GM19239 (cell line): ENCODE results near the gene DENND4C.
A peak's percentile ranks its signal among the peaks of the same experiment; 100 is the strongest.
"Not testable (repeated sequence)": the region's sequence is repeated elsewhere in the genome, so short reads cannot be mapped to it uniquely, and the experiment has no call there.

Source experiments
- DNase-seq: peaks from one replicate; pipeline ENCODE4 v3.0.0; 2011; ENCODE audit warnings: low spot score; ENCODE audit not compliant: insufficient read length
- FAIRE-seq: peaks from 2 replicates; lab custom pipeline; 2011; peaks lifted over from hg19 to GRCh38; lab: Jason Lieb, UNC

The DENND4C gene

GRCh38 chr9:19255821-19256220 lies 25.3 kb downstream of the DENND4C start:
- no peak for FAIRE-seq

DNA sequence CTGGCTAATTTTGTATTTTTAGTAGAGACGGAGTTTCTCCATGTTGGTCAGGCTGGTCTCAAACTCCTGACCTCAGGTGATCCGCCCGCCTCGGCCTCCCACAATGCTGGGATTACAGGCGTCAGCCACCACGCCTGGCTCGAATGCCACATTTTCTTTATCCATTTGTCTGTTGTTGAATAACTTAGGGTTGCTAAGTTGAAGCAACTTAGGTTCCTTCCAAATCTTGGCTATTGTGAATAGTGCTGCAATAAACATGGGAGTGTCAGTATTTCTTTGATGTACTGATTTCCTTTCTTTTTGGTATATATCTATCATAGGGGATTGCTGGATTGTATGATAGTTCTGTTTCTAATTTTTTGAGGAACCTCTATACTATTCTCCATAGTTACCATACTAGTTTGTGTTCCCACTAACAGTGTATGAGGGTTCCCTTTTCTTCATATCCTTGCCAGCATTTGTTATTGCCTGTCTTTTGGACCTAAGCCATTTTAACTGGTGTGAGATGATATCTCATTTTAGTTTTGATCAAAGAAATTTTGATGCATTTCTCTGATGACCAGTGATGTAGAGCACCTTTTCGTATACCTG lies 29.3 kb downstream of the DENND4C start:
- FAIRE-seq, DNase-seq: not testable (repeated sequence)

More at GRCh38 chr9:19255821-19256220, 25.3 kb downstream of the DENND4C start:
- DNase-seq: no peak

DNA sequence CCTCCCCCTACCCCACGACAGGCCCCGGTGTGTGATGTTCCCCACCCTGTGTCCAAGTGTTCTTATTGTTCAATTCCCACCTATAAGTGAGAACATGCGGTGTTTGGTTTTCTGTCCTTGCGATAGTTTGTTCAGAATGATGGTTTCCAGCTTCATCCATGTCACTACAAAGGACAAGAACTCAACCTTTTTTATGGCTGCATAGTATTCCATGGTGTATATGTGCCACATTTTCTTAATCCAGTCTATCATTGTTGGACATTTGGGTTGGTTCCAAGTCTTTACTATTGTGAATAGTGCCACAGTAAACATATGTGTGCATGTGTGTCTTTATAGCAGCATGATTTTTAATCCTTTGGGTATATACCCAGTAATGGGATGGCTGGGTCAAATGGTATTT lies 35.1 kb downstream of the DENND4C start:
- not testable (repeated sequence) for FAIRE-seq, DNase-seq

- FAIRE-seq, DNase-seq: not testable (repeated sequence)
Observed at GRCh38 chr9:19266778-19267384, 36.4 kb downstream of the DENND4C start.

GRCh38 chr9:19269582-19269981 lies 39.1 kb downstream of the DENND4C start:
- no peak for FAIRE-seq
- DNase-seq: no peak

DNA sequence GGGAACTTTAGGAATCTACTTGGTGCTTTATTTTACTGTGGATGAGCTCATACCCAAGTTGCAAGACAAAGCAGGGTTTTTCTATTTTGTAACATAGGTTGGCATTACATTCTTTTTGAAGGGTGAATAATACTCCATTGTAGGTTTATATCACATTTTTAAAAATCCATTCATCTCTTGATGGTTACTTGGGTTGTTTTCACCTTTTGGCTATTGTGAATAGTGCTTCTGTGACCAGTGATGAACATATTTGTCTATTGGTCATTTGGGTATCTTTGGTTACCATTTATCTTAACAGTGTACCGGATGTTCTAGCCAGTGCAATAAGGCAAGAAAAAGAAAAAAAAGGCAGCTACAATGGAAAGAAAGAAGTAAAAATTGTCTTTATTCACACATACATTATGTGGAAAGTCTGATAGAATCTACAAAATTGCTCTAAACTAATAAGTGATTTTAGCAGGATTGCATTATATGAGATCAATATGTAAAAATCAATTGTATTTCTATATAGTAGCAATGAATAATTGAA lies 40.0 kb downstream of the DENND4C start:
- FAIRE-seq: no peak
- no peak for DNase-seq

DNA sequence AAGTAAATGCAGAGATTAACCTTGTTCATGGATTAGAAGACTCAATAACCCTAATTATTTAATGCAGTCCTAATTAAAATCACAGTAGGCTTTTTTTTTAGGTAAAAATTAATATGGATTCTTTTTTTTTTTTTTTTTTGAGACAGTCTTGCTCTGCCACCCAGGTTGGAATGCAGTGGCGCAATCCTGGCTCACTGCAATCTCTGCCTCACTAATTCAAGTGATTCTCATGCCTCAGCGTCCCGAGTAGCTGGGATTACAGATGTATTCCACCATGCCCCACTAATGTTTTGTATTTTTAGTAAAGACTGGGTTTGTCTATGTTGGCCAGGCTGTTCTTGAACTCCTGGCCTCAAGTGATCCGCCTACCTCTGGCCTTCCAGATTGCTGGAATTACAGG lies 40.6 kb downstream of the DENND4C start:
- DNase-seq (no peak), FAIRE-seq (no peak)

DNA sequence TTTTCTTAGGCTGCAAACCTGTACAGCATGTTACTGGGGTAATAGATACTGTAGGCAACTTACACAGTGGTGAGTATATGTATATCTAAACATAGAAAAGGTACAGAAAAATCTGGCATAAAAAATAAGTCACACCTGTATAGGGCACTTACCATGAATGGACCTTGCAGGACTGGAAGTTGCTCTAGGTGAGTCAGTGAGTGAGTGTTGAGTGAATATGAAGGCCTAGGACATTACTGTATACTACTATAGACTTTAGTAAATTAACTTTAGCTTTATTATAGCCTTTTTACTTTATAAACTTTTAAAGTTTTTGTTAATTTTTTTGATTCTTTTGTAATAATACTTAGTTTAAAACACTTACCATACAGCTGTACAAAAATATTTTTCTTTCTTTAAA lies 51.3 kb downstream of the DENND4C start:
- DNase-seq (no peak), FAIRE-seq (no peak)

DNA sequence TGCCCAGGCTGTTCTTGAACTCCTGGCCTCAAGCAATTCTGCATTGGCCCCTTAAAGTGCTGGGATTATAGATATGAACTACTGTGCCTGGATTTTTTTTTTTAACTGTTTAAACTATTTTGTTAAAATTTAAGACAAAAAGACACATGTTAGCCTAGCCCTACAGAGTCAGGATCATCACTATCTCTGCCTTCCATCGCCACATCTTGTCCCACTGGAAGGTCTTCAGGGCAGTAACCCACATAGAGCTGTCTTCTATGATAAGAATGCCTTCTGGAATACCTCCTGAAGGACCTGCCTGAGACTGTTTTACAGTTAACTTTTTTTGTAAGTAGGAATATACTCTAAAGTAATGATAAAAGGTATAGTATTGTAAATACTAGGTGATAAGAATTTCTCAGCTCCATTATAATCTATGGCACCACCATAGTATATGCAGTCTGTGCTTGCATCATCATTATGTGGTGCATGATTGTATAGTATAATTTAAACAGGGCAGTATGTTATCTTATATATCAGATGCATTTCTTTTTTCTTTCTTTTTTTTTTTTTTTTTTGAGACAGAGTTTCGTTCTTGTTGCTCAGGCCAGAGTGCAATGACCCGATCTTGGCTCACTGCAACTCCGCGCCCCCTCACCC lies 52.7 kb downstream of the DENND4C start:
- DNase-seq (no peak), FAIRE-seq (no peak)

GRCh38 chr9:19284729-19285128 lies 54.2 kb downstream of the DENND4C start:
- DNase-seq: no peak
- no peak for FAIRE-seq

GRCh38 chr9:19286634-19287188 lies 56.2 kb downstream of the DENND4C start:
- FAIRE-seq (no peak), DNase-seq (no peak)

DNA sequence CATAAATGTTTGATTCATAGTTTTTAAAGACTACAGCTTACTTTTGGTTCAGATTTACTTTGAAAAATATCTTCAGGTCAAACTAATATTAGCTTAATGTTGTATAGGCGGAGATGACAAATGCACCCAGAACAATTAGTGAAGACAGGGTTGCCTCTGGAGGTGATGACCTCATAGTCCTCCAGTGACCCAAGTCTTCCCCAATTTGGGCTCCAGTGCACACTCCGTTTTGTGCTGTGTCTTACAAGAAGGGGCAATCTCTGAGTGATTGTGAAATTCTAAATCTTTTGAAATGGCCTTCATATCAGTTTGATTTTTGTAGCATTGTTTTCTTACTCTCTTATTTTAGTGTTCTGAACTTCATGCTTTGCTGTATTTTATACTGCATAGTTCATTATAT lies 57.6 kb downstream of the DENND4C start:
- FAIRE-seq (no peak), DNase-seq (no peak)

DNA sequence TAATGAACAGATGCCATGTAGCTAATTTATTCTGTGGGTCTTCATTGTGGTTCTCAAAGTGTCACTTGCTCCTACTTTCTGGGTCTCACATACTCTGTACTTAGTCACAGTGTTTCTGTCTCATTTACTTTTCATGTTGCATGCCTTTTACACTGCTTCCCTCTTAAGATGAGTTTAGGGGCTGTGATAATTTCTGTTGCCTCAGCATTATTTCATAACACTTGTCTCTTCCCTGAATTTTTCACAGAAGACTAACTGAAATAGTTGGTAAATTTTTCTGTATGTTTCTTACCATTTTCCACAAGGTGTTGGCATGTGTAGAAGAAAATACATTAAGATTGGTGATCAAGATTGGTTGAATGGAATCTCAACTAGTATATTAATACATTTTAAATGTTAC lies 59.6 kb downstream of the DENND4C start:
- DNase-seq (no peak), FAIRE-seq (no peak)

DNA sequence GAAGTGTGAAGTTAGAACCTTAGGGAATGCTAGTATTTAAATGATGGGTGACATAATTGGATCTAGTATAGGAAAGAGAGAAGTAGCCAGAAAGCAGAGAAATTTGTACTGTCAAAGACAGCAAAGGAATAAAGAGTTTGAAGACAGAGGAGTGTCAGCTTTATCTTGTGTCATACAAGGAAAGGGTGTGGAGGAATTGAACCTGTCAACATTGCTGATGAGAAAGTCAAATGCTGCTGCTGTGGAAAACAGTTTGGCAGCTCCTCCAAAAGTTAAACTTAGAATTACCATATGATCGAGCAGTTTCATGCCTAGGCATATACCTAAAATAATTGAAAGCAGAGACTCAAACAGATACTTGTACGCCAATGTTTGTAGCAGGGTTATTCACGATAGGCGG lies 63.7 kb downstream of the DENND4C start:
- DNase-seq (no peak), FAIRE-seq (no peak)

DNA sequence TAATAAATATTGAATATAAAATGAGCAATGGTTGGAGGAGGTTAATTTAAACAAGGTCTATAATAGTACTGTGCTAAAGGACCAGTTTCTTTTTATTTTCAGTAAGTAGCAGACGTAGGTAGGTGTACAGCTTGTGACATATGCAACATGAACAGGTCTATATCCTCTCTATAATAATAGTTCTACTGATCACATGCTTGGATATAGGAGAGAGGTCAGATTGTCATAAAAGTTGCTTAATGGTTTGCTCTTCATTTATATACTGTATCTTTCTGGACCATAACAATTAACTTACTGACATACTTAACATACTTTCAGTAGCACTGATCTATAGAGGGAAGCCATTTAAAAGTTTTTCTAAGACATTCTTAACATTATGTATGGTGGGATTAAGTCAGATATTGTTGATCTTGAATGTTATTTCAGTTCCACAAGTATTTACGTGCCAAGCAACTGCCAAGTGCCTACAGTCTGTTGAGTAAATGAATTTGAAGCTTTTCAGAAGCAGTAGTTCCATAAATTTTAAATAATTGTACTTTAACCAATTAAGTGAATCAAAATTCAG lies 68.0 kb downstream of the DENND4C start:
- peak; percentile 47 for FAIRE-seq
- DNase-seq: no peak

DNA sequence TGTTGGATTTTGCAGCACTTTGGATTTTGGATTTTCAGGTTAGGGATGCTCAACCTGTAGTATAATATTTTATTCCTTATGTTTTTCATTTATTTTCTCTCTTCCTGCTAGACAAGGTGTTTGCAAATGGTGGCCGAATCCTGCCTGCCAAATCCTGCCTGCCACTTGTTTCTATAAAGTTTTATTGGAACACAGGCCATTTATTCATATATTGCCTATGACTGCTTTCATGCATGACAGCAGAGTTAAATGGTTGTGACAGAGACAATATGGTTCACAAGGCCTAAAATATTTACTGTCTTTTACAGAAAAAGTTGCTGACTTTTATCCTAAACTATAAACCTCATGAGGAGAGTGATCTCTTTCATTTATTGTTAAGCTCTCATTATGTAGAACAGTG lies 72.7 kb downstream of the DENND4C start:
- DNase-seq: no peak
- no peak for FAIRE-seq

DNA sequence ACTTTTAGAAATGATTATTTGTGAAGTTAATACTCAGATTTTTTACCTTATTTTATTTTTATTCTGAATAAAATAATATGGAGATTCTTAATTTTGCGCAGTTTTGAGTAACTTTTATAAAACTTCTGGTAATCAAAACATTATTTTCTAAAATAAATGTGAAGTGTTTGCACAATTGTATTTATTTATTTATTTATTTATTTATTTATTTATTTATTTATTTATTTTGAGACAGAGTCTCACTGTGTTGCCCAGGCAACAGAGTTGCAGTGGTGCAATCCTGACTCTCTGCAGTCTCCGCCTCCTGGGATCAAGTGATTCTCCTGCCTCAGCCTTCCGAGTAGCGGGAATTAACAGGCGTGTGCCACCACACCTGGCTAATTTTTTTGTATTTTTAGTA lies 76.1 kb downstream of the DENND4C start:
- FAIRE-seq: no peak

GRCh38 chr9:19310246-19310645 lies 79.8 kb downstream of the DENND4C start:
- no peak for DNase-seq
- FAIRE-seq: no peak

More for the DNA sequence above, 76.1 kb downstream of the DENND4C start:
- no peak for DNase-seq

- no peak for FAIRE-seq
- no peak for DNase-seq
Observed at GRCh38 chr9:19313573-19313972, 83.1 kb downstream of the DENND4C start.

DNA sequence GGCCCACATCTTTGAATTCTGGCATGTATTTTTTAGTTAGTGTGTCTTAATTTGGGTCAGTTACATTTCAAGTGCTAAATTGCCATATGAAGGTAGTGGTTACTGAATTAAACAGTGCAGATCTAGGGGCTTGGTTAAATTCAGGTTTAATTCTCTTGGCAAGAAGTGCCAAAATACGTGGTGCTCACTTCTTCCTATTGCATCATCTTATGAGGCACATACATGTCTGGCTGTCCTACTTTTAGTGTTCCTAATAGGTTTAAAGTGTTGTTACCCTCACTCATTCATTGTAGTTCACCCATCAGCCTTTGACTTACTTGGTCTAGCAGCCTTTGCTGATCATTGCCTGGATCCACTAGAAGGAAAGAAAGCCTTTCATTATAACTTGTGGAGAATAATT lies 90.0 kb downstream of the DENND4C start:
- no peak for DNase-seq
- no peak for FAIRE-seq

- DNase-seq: no peak
- FAIRE-seq: no peak
Observed at GRCh38 chr9:19331877-19332276, 101.4 kb downstream of the DENND4C start.
